Ishikawa (cell line): ENCODE data around the gene OR2T1.

ENCODE experiments used
- CEBPB ChIP-seq: IDR thresholded peaks from 2 replicates; pipeline ENCODE4 v1.6.1; 2012
- CREB1 ChIP-seq: IDR thresholded peaks from 2 replicates; pipeline ENCODE4 v1.6.1; 2012; ENCODE audit warnings: low read depth
- EP300 ChIP-seq: IDR thresholded peaks from 2 replicates; pipeline ENCODE4 v1.6.1; 2012; ENCODE audit warnings: borderline replicate concordance
- TAF1 ChIP-seq: IDR thresholded peaks from 2 replicates; pipeline ENCODE4 v1.6.1; 2012; ENCODE audit warnings: low read depth, mild to moderate bottlenecking
- YY1 ChIP-seq: IDR thresholded peaks from 2 replicates; pipeline ENCODE4 v1.6.1; 2012; ENCODE audit warnings: low read depth
- TF ChIP-seq, protein P1 (sequence below): IDR thresholded peaks from 2 replicates; pipeline ENCODE4 v1.6.1; 2012; ENCODE audit warnings: low read depth, mild to moderate bottlenecking
- TF ChIP-seq, protein P2 (sequence below): IDR thresholded peaks from 2 replicates; pipeline ENCODE4 v1.6.1; 2012

DNA sequence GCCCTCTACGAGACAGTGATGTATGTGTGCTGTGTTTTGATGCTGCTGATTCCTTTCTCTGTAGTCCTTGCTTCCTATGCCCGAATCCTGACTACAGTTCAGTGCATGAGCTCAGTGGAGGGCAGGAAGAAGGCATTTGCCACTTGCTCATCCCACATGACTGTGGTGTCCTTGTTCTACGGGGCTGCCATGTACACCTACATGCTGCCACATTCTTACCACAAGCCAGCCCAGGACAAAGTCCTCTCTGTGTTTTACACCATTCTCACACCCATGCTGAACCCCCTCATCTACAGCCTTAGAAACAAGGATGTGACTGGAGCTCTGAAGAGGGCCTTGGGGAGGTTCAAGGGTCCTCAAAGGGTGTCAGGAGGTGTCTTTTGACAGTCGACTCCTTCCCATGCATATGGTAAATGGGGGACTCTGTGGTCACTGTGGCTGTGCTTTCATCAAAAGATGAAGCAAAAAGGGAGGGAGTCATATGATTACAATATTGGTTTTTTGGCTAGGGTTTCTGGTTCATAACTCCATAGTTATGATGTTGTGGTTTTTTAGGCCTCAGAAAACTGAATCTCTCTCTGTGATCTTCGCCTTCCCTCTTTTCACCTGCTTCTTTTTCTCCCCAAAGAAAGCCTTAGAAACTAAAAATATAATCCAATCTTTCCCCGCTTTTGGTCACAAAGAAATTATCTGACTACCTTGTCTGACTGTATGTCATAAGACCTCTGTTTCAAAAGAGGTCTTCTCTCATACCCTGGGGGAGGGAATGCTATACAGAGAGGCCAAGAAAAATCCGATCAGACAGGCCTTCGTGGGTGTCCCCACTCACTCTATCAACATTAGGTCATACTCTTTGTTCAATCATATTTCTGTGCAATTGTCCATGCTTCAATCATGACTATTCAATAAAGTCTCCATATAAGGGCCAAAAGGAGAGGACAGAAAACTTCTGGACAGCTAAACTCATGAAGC, 4.2 kb downstream of the OR2T1 start:
- no peak for TF ChIP-seq CEBPB
- TF ChIP-seq, protein P1, sequence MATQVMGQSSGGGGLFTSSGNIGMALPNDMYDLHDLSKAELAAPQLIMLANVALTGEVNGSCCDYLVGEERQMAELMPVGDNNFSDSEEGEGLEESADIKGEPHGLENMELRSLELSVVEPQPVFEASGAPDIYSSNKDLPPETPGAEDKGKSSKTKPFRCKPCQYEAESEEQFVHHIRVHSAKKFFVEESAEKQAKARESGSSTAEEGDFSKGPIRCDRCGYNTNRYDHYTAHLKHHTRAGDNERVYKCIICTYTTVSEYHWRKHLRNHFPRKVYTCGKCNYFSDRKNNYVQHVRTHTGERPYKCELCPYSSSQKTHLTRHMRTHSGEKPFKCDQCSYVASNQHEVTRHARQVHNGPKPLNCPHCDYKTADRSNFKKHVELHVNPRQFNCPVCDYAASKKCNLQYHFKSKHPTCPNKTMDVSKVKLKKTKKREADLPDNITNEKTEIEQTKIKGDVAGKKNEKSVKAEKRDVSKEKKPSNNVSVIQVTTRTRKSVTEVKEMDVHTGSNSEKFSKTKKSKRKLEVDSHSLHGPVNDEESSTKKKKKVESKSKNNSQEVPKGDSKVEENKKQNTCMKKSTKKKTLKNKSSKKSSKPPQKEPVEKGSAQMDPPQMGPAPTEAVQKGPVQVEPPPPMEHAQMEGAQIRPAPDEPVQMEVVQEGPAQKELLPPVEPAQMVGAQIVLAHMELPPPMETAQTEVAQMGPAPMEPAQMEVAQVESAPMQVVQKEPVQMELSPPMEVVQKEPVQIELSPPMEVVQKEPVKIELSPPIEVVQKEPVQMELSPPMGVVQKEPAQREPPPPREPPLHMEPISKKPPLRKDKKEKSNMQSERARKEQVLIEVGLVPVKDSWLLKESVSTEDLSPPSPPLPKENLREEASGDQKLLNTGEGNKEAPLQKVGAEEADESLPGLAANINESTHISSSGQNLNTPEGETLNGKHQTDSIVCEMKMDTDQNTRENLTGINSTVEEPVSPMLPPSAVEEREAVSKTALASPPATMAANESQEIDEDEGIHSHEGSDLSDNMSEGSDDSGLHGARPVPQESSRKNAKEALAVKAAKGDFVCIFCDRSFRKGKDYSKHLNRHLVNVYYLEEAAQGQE = no peak
- no peak for TF ChIP-seq YY1
- TF ChIP-seq, protein P2, sequence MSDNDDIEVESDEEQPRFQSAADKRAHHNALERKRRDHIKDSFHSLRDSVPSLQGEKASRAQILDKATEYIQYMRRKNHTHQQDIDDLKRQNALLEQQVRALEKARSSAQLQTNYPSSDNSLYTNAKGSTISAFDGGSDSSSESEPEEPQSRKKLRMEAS = no peak
- TF ChIP-seq CREB1 = no peak
- no peak for TF ChIP-seq EP300
- no peak for TF ChIP-seq TAF1
